Suprapubic skin (tissue), 4 donors: ENCODE data around the gene AMBP. TPM values are rescaled to one million over a fixed set of nuclear protein-coding genes. Genes with fewer than 3 reads are reported as not detected.
A peak's percentile ranks its signal among the peaks of the same experiment; 100 is the strongest.

ENCODE experiments used
- DNase-seq, 2 donors: peaks; one replicate each; pipeline ENCODE4 v3.0.0-alpha.2; 2019; ENCODE audit warnings: low spot score in 2 of 2
- H3K27ac ChIP-seq: fragments of 200-600 bp; sonication (generic); one replicate; pipeline ENCODE4 v1.5.1; 2019
- H3K27me3 ChIP-seq: fragments of 200-600 bp; sonication (generic); one replicate; pipeline ENCODE4 v1.5.1; 2019
- H3K36me3 ChIP-seq: fragments of 200-600 bp; sonication (generic); one replicate; pipeline ENCODE4 v1.5.1; 2019
- H3K4me1 ChIP-seq: fragments of 200-600 bp; sonication (generic); one replicate; pipeline ENCODE4 v1.5.1; 2019
- H3K4me3 ChIP-seq: fragments of 200-600 bp; sonication (generic); one replicate; pipeline ENCODE4 v1.5.1; 2019; ENCODE audit warnings: mild to moderate bottlenecking
- H3K9me3 ChIP-seq: fragments of 200-600 bp; sonication (generic); one replicate; pipeline ENCODE4 v1.5.1; 2019
- EP300 ChIP-seq: sonication (generic); formaldehyde crosslinking; IDR thresholded peaks from one replicate; pipeline ENCODE4 v1.6.1; 2017; ENCODE audit warnings: antibody characterized with exemption
- POLR2A ChIP-seq, 2 donors: fragments of 450-650 bp; IDR thresholded peaks; one replicate each; pipeline ENCODE4 v1.6.1; 2017; ENCODE audit warnings: antibody characterized with exemption in 2 of 2, mild to moderate bottlenecking in 2 of 2, moderate library complexity in 2 of 2
- POLR2AphosphoS5 ChIP-seq, 3 donors: sonication (generic); formaldehyde crosslinking; IDR thresholded peaks; one replicate each; pipeline ENCODE4 v1.6.1; 2017; ENCODE audit warnings: antibody characterized with exemption in 3 of 3
- WGBS: methylation state at CpG from one replicate; pipeline ENCODE4 v1.1.5; 2018; 5-methylcytosine and 5-hydroxymethylcytosine counted together
- total RNA-seq, 4 donors: library from RNA; depleted of rRNA; stranded (reverse); fragments of >200 nt; gene quantifications; one replicate each; pipeline ENCODE4 v1.1.0, GENCODE V29; 2016
- TF ChIP-seq, protein P1 (sequence below), 2 donors: fragments of 200-600 bp in 1 of 2; fragments of 450-650 bp in 1 of 2; sonication (generic) in 1 of 2; IDR thresholded peaks; one replicate each; pipeline ENCODE4 v1.5.1; 2016 to 2019; ENCODE audit warnings: antibody characterized with exemption in 2 of 2, mild to moderate bottlenecking in 1 of 2, moderate library complexity in 1 of 2

AMBP gene
- total RNA-seq, 4 donors from 2014 or later, result 3.6 TPM; not detected in 3

DNA sequence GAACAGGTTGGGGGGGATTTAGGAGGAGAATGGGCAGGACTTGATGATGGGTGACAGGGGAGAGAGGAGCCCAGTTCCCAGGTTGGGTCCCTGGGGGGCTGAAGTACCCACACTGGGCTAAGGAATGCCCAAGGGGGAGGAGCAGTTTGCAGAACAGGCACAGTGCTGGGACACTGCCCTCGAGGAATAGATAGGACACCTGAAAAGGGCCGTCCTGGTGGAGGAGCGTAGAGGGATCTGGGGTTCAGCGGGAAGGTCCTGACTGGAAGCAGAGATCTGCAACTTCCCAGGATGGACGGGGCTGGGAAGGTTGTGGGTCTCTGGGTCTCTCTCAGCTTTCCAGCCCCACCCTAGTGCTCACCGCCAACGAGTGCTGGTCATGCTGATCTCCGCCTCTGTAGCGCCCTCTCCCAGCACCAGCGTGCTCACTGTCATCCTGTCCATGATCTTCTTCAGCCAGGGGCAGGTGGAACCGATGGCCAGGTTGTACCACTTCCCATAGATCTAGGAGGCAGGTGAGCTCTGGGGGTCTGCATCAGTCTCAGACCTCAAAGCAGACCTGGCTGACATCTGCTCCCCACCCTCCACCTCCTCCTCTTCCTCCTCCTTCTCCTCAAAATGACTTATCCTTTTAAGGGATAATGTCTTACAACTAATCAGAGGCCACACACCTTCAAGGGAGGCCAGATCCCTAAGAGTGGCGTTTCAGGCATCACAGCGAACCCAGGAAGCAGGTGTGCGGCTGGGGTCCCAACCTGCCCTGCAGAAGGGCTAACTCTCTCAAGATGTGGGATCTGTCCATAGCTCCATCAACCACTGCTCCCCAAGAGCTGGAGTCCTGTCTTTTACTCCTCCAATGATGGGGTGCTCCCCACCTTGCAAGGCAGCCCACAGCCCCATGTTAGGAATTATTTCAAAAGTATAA, 1.6 kb downstream of the AMBP start:
- H3K4me1 ChIP-seq, result peaks cover 11% of the 10 kb centered on the region
- WGBS, result 74% methylated on average over 12 of the region's 14 CpGs
- H3K36me3 ChIP-seq, result no peaks in the 10 kb centered on the region
- peaks cover 22% of the 10 kb centered on the region for H3K27me3 ChIP-seq
- DNase-seq, result no peak
- no peak overlapping the region for H3K27ac ChIP-seq
- TF ChIP-seq, protein P1, sequence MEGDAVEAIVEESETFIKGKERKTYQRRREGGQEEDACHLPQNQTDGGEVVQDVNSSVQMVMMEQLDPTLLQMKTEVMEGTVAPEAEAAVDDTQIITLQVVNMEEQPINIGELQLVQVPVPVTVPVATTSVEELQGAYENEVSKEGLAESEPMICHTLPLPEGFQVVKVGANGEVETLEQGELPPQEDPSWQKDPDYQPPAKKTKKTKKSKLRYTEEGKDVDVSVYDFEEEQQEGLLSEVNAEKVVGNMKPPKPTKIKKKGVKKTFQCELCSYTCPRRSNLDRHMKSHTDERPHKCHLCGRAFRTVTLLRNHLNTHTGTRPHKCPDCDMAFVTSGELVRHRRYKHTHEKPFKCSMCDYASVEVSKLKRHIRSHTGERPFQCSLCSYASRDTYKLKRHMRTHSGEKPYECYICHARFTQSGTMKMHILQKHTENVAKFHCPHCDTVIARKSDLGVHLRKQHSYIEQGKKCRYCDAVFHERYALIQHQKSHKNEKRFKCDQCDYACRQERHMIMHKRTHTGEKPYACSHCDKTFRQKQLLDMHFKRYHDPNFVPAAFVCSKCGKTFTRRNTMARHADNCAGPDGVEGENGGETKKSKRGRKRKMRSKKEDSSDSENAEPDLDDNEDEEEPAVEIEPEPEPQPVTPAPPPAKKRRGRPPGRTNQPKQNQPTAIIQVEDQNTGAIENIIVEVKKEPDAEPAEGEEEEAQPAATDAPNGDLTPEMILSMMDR (IDR thresholded peaks at IDR 0.05), result no peak
- TF ChIP-seq EP300 (no peak), POLR2AphosphoS5 (IDR thresholded peaks at IDR 0.05) (no peak), POLR2A (IDR thresholded peaks at IDR 0.05) (no peak)
- no peak overlapping the region for H3K4me3 ChIP-seq
- no peaks in the 10 kb centered on the region for H3K9me3 ChIP-seq

DNA sequence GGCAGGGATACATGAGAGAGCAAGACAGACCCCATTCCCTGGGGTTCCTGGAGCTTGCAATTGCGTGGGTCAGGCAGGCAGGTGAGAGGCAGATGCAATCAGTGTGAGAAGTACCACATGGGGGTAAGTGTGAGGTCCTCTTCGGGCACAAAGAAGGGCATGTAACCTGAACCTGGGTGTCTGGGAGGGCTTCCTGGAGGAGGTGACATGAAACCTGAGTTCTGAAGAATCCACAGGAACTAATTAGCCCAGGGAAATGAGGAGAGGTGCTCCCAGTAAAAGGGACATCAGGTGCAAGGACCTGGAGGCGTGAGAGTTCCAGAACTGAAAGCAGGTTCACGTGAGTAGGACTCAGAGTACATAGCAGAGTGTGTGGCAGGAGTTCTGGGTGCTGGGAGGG, 2.5 kb downstream of the AMBP start:
- DNase-seq, result no peak
- no peak overlapping the region for H3K27ac ChIP-seq
- peaks cover 22% of the 10 kb centered on the region for H3K27me3 ChIP-seq
- H3K4me3 ChIP-seq, result no peak overlapping the region
- WGBS, result 65% methylated on average over 4 of the region's 4 CpGs
- no peaks in the 10 kb centered on the region for H3K36me3 ChIP-seq
- TF ChIP-seq, protein P1 (IDR thresholded peaks at IDR 0.05), result no peak
- TF ChIP-seq EP300 (no peak), POLR2A (IDR thresholded peaks at IDR 0.05) (no peak), POLR2AphosphoS5 (IDR thresholded peaks at IDR 0.05) (no peak)
- no peaks in the 10 kb centered on the region for H3K9me3 ChIP-seq
- H3K4me1 ChIP-seq, result peaks cover 20% of the 10 kb centered on the region

DNA sequence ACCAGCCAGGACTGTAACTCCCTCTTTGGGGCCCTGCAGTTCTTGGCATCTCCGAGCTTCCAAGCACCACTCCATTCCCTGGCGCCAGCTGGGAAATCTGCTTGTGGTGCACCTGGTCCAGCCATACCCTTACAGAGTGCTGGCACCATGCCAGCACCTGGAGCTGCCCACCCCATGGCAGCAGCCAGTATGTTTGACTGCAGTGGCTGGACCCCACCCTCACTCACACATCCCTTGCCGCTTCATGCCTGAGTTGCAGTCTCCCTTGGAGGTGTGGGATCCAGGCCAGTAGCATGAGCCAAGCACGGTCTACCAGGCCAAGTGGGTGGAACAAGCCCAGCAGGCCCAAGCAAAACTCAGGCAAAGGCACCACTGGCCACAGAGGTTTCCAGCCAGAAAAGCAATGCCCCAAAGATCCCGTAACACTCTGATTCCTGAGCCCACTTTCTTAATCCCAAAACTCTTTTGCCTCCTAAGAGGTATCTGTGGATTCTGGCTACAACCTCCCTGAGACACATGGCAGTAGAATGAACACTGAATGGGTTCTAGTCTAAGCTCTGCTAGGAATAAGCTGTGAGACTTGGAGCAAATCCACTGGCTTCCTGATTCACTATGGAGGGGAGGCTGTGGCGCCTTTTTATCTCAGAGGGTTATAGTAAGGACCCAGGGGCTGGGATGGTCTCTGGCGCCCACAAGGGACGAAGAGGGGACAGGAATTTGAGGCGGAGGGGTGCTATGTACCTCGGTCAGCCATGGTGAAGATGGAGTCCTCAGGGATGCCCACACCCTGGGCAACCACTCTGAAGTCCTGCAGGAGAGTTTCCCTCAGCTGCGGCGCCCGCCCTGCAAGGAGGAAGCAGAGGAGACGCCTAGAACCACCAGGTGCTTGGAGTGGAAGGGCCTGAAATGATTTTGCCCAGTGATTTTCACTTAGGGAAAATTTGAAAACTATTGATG, 5.6 kb downstream of the AMBP start:
- TF ChIP-seq EP300 (no peak), POLR2AphosphoS5 (IDR thresholded peaks at IDR 0.05) (no peak), POLR2A (IDR thresholded peaks at IDR 0.05) (no peak)
- TF ChIP-seq, protein P1 (IDR thresholded peaks at IDR 0.05), result no peak
- H3K4me3 ChIP-seq, result no peak overlapping the region
- no peaks in the 10 kb centered on the region for H3K9me3 ChIP-seq
- 54% methylated on average over 13 of the region's 14 CpGs for WGBS
- H3K36me3 ChIP-seq, result no peaks in the 10 kb centered on the region
- peak in 1 of 2 donors; percentile 53 for DNase-seq
- peaks cover 15% of the 10 kb centered on the region for H3K27me3 ChIP-seq
- peaks cover 24% of the 10 kb centered on the region for H3K4me1 ChIP-seq
- H3K27ac ChIP-seq, result no peak overlapping the region

DNA sequence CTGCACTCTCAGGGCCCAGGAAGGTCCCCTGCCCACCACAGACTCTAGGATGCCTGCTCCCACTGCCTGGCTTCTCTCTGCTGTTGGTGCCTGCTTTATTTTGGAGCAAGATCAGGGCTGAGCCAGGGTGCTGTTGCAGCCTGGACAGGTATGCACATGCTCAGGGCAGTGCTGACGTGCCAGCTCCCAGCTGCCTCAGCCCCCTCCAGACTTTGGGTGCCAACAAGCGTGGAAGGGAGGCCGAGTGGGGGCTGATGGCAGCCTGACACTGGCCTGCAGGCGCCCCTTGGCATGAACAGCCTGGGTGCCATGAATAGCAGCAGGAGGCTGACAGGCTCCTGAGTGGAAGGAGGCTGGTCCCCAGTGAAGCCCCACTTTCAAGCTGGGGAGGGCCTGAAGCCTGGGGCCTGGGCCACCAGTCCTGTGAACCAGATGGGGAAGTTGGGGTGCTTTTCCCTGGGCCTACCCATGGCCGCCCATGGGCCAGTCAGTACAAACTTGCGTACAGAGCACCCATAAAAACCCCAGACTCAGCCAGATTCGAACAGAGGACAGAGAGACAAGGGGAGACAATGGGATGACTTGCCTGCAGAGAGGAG, 6.8 kb downstream of the AMBP start:
- Histone ChIP-seq H3K9me3 (no peaks in the 10 kb centered on the region), H3K4me3 (no peak overlapping the region), H3K27ac (no peak overlapping the region), H3K36me3 (no peaks in the 10 kb centered on the region), H3K27me3 (peaks cover 8% of the 10 kb centered on the region), H3K4me1 (peaks cover 24% of the 10 kb centered on the region)
- WGBS, result 66% methylated on average over 3 of the region's 7 CpGs
- DNase-seq, result peak in 1 of 2 donors; percentile 44
- no peak for TF ChIP-seq POLR2AphosphoS5 (IDR thresholded peaks at IDR 0.05)
- no peak for TF ChIP-seq POLR2A (IDR thresholded peaks at IDR 0.05)
- TF ChIP-seq, protein P1 (IDR thresholded peaks at IDR 0.05), result no peak
- TF ChIP-seq EP300, result no peak
